ENCODE measurements around the gene WDSUB1.

GRCh38 chr2:159217676-159218075, 68.8 kb downstream of the WDSUB1 start:
- TF ChIP-seq, protein P1, sequence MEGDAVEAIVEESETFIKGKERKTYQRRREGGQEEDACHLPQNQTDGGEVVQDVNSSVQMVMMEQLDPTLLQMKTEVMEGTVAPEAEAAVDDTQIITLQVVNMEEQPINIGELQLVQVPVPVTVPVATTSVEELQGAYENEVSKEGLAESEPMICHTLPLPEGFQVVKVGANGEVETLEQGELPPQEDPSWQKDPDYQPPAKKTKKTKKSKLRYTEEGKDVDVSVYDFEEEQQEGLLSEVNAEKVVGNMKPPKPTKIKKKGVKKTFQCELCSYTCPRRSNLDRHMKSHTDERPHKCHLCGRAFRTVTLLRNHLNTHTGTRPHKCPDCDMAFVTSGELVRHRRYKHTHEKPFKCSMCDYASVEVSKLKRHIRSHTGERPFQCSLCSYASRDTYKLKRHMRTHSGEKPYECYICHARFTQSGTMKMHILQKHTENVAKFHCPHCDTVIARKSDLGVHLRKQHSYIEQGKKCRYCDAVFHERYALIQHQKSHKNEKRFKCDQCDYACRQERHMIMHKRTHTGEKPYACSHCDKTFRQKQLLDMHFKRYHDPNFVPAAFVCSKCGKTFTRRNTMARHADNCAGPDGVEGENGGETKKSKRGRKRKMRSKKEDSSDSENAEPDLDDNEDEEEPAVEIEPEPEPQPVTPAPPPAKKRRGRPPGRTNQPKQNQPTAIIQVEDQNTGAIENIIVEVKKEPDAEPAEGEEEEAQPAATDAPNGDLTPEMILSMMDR (IDR thresholded peaks at IDR 0.05): no peak
- TF ChIP-seq POLR2A (IDR thresholded peaks at IDR 0.05): no peak

Data from testis (tissue), 2 donors.